Left lung (tissue), 10 donors: ENCODE measurements around the gene SSR1. TPM values are rescaled to one million over a fixed set of nuclear protein-coding genes. Genes with fewer than 3 reads are reported as not detected.
"Not testable (repeated sequence)": the region's sequence is repeated elsewhere in the genome, so short reads cannot be mapped to it uniquely, and the experiment has no call there.

Source experiments
- ATAC-seq: fragments of 200-7000 bp; cut with Tn5 transposase; one replicate; pipeline ENCODE4 v1.9.1; 2020; ENCODE audit warnings: moderate library complexity
- DNase-seq, 4 donors: peaks; one replicate each; pipeline ENCODE4 v3.0.0-alpha.2; 2013 to 2020
- H3K27ac ChIP-seq, 2 donors: fragments of 200-600 bp; sonication (generic) in 1 of 2; one replicate each; pipeline versions ENCODE4 v1.5.0 to v1.8.0; 2020 to 2021
- H3K27me3 ChIP-seq, 2 donors: fragments of 200-600 bp; sonication (generic) in 1 of 2; one replicate each; pipeline versions ENCODE4 v1.5.0 to v1.8.0; 2020 to 2021
- H3K36me3 ChIP-seq, 2 donors: fragments of 200-600 bp; sonication (generic) in 1 of 2; one replicate each; pipeline versions ENCODE4 v1.5.0 to v1.8.0; 2020 to 2021
- H3K4me1 ChIP-seq, 2 donors: fragments of 200-600 bp; one replicate each; pipeline ENCODE4 v1.8.0; 2021
- H3K4me3 ChIP-seq, 2 donors: fragments of 200-600 bp; sonication (generic) in 1 of 2; one replicate each; pipeline versions ENCODE4 v1.5.0 to v1.8.0; 2020 to 2021; ENCODE audit warnings: mild to moderate bottlenecking in 1 of 2
- H3K9me3 ChIP-seq, 2 donors: fragments of 200-600 bp; sonication (generic) in 1 of 2; one replicate each; pipeline versions ENCODE4 v1.5.0 to v1.8.0; 2020 to 2021
- CTCF ChIP-seq, 2 donors: fragments of 200-600 bp; sonication (generic) in 1 of 2; IDR thresholded peaks; one replicate each; pipeline versions ENCODE4 v1.5.0 to v1.8.0; 2021; ENCODE audit warnings: antibody characterized with exemption in 2 of 2
- intact Hi-C, 2 donors: fragments of 100-400 bp; cut with DNase I; formaldehyde crosslinking; loops; one replicate each; pipeline versions ENCODE4 v1.11.2 to v1.14.2; 2022
- polyA plus RNA-seq, 6 donors: library from polyadenylated mRNA; unstranded; fragments of 120-200 nt; gene quantifications; one replicate each; pipeline ENCODE4 v1.2.1, GENCODE V29; 2013; ENCODE audit not compliant: insufficient read length in 6 of 6
- total RNA-seq, 2 donors: library from RNA; stranded (reverse); fragmentation: NEBNext Ultra II Directional; extraction: Animal tissue kit (Norgen Biotek cat#: 25700); gene quantifications; one replicate each; pipeline ENCODE4 v1.2.1, GENCODE V29; 2021
- donor health status: DM: no; HTN: yes; CAD: no.
- donor health status: DM: no; HTN: no; CAD: no.

Gene SSR1
- total and polyA plus RNA-seq, 8 donors, result 111 to 247 (median 124) TPM

DNA sequence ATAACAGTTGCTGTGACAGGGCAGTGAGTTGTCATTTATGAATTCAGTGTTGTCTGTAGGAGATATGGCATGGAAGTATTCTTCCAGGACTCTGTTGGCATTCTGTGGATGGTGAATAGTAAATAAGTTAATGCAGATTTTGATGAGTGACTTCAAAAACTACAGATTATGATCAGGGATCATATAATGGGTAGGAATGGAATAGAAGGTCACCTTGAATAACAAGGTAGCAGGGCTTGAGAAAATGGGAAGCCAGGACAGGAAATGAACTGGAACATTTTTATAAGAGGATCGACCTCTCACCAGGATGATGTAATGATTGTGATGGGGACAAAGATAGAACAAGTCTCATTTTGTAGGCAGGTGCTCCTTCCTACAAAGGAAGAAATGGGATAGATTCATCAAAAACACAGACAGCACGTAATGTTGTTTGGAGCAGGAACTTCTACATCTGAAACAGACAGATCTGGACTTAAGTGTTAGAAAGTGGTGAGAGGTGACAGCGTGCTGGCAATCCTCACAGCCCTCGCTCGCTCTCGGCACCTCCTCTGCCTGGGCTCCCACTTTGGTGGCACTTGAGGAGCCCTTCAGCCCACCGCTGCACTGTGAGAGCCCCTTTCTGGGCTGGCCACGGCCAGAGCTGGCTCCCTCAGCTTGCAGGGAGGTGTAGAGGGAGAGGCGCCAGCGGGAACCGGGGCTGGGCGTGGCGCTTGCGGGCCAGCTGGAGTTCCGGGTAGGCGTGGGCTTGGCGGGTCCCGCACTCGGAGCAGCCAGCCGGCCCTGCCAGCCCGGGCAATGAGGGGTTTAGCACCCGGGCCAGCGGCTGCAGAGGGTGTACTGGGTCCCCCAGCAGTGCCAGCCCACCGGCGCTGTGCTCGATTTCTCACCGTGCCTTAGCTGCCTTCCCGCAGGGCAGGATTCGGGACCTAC, 30.8 kb upstream of the SSR1 start:
- intact Hi-C loops, result no loop called here
- ATAC-seq (no peak), DNase-seq (peak in 1 of 4 donors; percentile 73)
- Histone ChIP-seq H3K9me3 (no peaks in the 10 kb centered on the region), H3K4me3 (no peak overlapping the region), H3K36me3 (no peaks in the 10 kb centered on the region), H3K27ac (no peak overlapping the region), H3K27me3 (no peaks in the 10 kb centered on the region), H3K4me1 (no peaks in the 10 kb centered on the region)
- TF ChIP-seq CTCF (IDR thresholded peaks at IDR 0.05), result no peak

GRCh38 chr6:7341989-7342742, 29.2 kb upstream of the SSR1 start:
- H3K36me3 ChIP-seq, result no peaks in the 10 kb centered on the region
- no peak for DNase-seq
- no peaks in the 10 kb centered on the region for H3K4me1 ChIP-seq
- H3K27ac ChIP-seq, result no peak overlapping the region
- no peak for TF ChIP-seq CTCF (IDR thresholded peaks at IDR 0.05)
- intact Hi-C loops, result no loop called here
- H3K9me3 ChIP-seq, result no peaks in the 10 kb centered on the region
- H3K4me3 ChIP-seq, result no peak overlapping the region
- no peaks in the 10 kb centered on the region for H3K27me3 ChIP-seq
- no peak for ATAC-seq

- TF ChIP-seq CTCF (IDR thresholded peaks at IDR 0.05), result no peak
- Histone ChIP-seq H3K4me3 (no peak overlapping the region), H3K4me1 (no peaks in the 10 kb centered on the region), H3K27me3 (no peaks in the 10 kb centered on the region), H3K27ac (no peak overlapping the region), H3K9me3 (no peaks in the 10 kb centered on the region), H3K36me3 (no peaks in the 10 kb centered on the region)
- DNase-seq, result no peak
- no peak for ATAC-seq
- intact Hi-C loops, result no loop called here
Measured at GRCh38 chr6:7341271-7341670, 28.3 kb upstream of the SSR1 start.

DNA sequence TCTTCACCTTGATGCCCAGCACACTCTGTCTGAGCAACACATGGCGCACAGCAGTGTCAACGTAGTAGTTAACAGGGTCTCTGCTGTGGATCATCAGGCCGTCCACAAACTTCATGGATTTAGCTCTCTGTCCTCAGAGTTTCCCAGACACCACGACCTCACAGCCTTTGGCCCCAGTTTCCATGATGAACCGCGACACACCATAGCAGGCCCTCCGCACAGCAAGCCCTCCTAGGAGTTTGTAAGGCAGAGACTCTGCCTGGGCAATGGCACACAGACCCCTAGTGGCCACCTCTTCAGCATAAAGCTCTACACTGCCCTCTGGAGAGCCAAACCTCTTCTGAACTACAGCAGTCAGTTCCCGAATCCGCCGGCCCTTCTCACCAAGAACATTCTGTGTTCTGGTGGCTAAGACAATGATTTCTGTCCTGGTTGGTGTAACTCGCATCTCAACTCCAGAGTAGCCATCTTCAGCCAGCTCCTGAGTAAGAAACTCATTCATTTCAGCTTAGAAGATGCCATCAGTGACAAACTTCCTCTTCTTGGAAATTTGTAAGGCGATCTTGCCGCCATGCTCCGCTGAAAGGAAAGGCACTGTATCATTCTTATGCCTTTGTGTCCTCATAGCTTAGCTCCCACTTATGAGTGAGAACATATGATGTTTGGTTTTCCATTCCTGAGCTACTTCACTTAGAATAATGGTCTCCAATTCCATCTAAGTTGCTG, 26.2 kb upstream of the SSR1 start:
- H3K4me3 ChIP-seq, H3K27me3 ChIP-seq, DNase-seq, H3K4me1 ChIP-seq, intact Hi-C loops, H3K36me3 ChIP-seq, H3K27ac ChIP-seq, H3K9me3 ChIP-seq: not testable (repeated sequence)
- ATAC-seq, result peak; percentile 47

GRCh38 chr6:7338031-7338430, 25.0 kb upstream of the SSR1 start:
- intact Hi-C loops, result no loop called here
- H3K4me3 ChIP-seq, result no peak overlapping the region
- DNase-seq, result no peak

More at GRCh38 chr6:7338031-7338430, 25.0 kb upstream of the SSR1 start:
- Histone ChIP-seq H3K9me3 (no peaks in the 10 kb centered on the region), H3K36me3 (no peaks in the 10 kb centered on the region), H3K27me3 (no peaks in the 10 kb centered on the region), H3K4me1 (no peaks in the 10 kb centered on the region), H3K27ac (no peak overlapping the region)
- no peak for TF ChIP-seq CTCF (IDR thresholded peaks at IDR 0.05)
- no peak for ATAC-seq
